Measurements from ENCODE around the gene SRPRB. TPM values are rescaled to one million over a fixed set of nuclear protein-coding genes. Genes with fewer than 3 reads are reported as not detected.
A peak's percentile ranks its signal among the peaks of the same experiment; 100 is the strongest.

The SRPRB gene
- total RNA-seq, 1 experiment from 2014 or later: 113 TPM

GRCh38 chr3:133792171-133792763 lies 13.3 kb upstream of the SRPRB start:
- no peak overlapping the region for H3K27ac Mint-ChIP-seq (ENCODE audit: unreplicated experiment)
- no peaks in the 10 kb centered on the region for H3K4me1 Mint-ChIP-seq (ENCODE audit: low read depth, unreplicated experiment)
- BruUV-seq (replicated peaks): no TSS peak
- H3K4me3 Mint-ChIP-seq (ENCODE audit: low read depth, unreplicated experiment): no peak overlapping the region
- no peak for DNase-seq
- H3K27me3 Mint-ChIP-seq (ENCODE audit: unreplicated experiment): peaks cover 14% of the 10 kb centered on the region
- H3K9me3 Mint-ChIP-seq (ENCODE audit: low read depth, unreplicated experiment): peaks cover 15% of the 10 kb centered on the region
- H3K36me3 Mint-ChIP-seq (ENCODE audit: insufficient read depth, unreplicated experiment): no peaks in the 10 kb centered on the region
- intact Hi-C loops (cut with micrococcal nuclease; ENCODE audit: unreplicated experiment): no loop called here
- TF ChIP-seq CTCF (IDR thresholded peaks at IDR 0.05; ENCODE audit: unreplicated experiment): no peak
- CTCF ChIA-PET: no interaction called here

- Mint-ChIP-seq H3K27me3 (ENCODE audit: unreplicated experiment) (peaks cover 25% of the 10 kb centered on the region), H3K27ac (ENCODE audit: unreplicated experiment) (no peak overlapping the region), H3K9me3 (ENCODE audit: low read depth, unreplicated experiment) (peaks cover 8% of the 10 kb centered on the region), H3K4me1 (ENCODE audit: low read depth, unreplicated experiment) (peaks cover 9% of the 10 kb centered on the region), H3K36me3 (ENCODE audit: insufficient read depth, unreplicated experiment) (no peaks in the 10 kb centered on the region), H3K4me3 (ENCODE audit: low read depth, unreplicated experiment) (no peak overlapping the region)
- BruUV-seq (replicated peaks): no TSS peak
- DNase-seq: no peak
- no peak for TF ChIP-seq CTCF (IDR thresholded peaks at IDR 0.05; ENCODE audit: unreplicated experiment)
- CTCF ChIA-PET: no interaction called here
- intact Hi-C loops (cut with micrococcal nuclease; ENCODE audit: unreplicated experiment): no loop called here
Observed at GRCh38 chr3:133797396-133798105, 8.1 kb upstream of the SRPRB start.

GRCh38 chr3:133799794-133800585 lies 5.6 kb upstream of the SRPRB start:
- Mint-ChIP-seq H3K27ac (ENCODE audit: unreplicated experiment) (no peak overlapping the region), H3K4me1 (ENCODE audit: low read depth, unreplicated experiment) (peaks cover 10% of the 10 kb centered on the region), H3K36me3 (ENCODE audit: insufficient read depth, unreplicated experiment) (no peaks in the 10 kb centered on the region), H3K4me3 (ENCODE audit: low read depth, unreplicated experiment) (no peak overlapping the region), H3K9me3 (ENCODE audit: low read depth, unreplicated experiment) (peaks cover 4% of the 10 kb centered on the region), H3K27me3 (ENCODE audit: unreplicated experiment) (peaks cover 36% of the 10 kb centered on the region)
- peak; percentile 44 for DNase-seq
- intact Hi-C loops (cut with micrococcal nuclease; ENCODE audit: unreplicated experiment): loop anchor here (10.0 kb wide), 2 partner anchors 335 to 1065 kb away; no protein-coding TSS in a partner anchor
- BruUV-seq (replicated peaks): no TSS peak
- CTCF ChIA-PET: interaction anchor here (0.6 to 2.1 kb wide), 2 partner anchors 29 to 136 kb away, joined by 4 to 6 read pairs; no protein-coding TSS in a partner anchor
- no peak for TF ChIP-seq CTCF (IDR thresholded peaks at IDR 0.05; ENCODE audit: unreplicated experiment)

GRCh38 chr3:133803469-133803868 lies 2.1 kb upstream of the SRPRB start:
- no peak for TF ChIP-seq CTCF (IDR thresholded peaks at IDR 0.05; ENCODE audit: unreplicated experiment)
- BruUV-seq (replicated peaks): no TSS peak
- Mint-ChIP-seq H3K36me3 (ENCODE audit: insufficient read depth, unreplicated experiment) (peaks cover 23% of the 10 kb centered on the region), H3K4me1 (ENCODE audit: low read depth, unreplicated experiment) (peaks cover 17% of the 10 kb centered on the region), H3K9me3 (ENCODE audit: low read depth, unreplicated experiment) (no peaks in the 10 kb centered on the region), H3K27ac (ENCODE audit: unreplicated experiment) (no peak overlapping the region), H3K27me3 (ENCODE audit: unreplicated experiment) (peaks cover 19% of the 10 kb centered on the region), H3K4me3 (ENCODE audit: low read depth, unreplicated experiment) (no peak overlapping the region)
- no peak for DNase-seq
- intact Hi-C loops (cut with micrococcal nuclease; ENCODE audit: unreplicated experiment): loop anchor here (10.0 kb wide), 2 partner anchors 339 to 1069 kb away; no protein-coding TSS in a partner anchor
- CTCF ChIA-PET: interaction anchor here (0.6 to 0.7 kb wide), 2 partner anchors 121 to 470 kb away, joined by 4 to 6 read pairs; no protein-coding TSS in a partner anchor
